Upper lobe of left lung (tissue), 6 donors: ENCODE results near the gene PCDHGB6. TPM values are rescaled to one million over a fixed set of nuclear protein-coding genes. Genes with fewer than 3 reads are reported as not detected.

ENCODE experiments used
- ATAC-seq, 2 donors: fragments of 200-7000 bp; cut with Tn5 transposase; one replicate each; pipeline ENCODE4 v1.9.1; 2022; ENCODE audit warnings: mild to moderate bottlenecking in 2 of 2, moderate library complexity in 2 of 2; ENCODE audit not compliant: low FRiP score in 2 of 2
- DNase-seq, 2 donors: peaks; one replicate each; pipeline ENCODE4 v3.0.0-alpha.2; 2019 to 2020
- H3K27ac ChIP-seq, 4 donors: fragments of 200-600 bp; sonication (generic); one replicate each; pipeline ENCODE4 v1.5.1; 2016 to 2019
- H3K27me3 ChIP-seq, 4 donors: fragments of 200-600 bp; sonication (generic); one replicate each; pipeline ENCODE4 v1.5.1; 2017 to 2019
- H3K36me3 ChIP-seq, 4 donors: fragments of 200-600 bp; sonication (generic); one replicate each; pipeline ENCODE4 v1.5.1; 2016 to 2019
- H3K4me1 ChIP-seq, 4 donors: fragments of 200-600 bp; sonication (generic); one replicate each; pipeline ENCODE4 v1.5.1; 2018 to 2019
- H3K4me3 ChIP-seq, 4 donors: fragments of 200-600 bp; sonication (generic); one replicate each; pipeline ENCODE4 v1.5.1; 2017 to 2019; ENCODE audit warnings: mild to moderate bottlenecking in 2 of 4, moderate library complexity in 1 of 4
- H3K9me3 ChIP-seq, 4 donors: fragments of 200-600 bp; sonication (generic); one replicate each; pipeline ENCODE4 v1.5.1; 2018 to 2019
- EP300 ChIP-seq, 4 donors: sonication (generic); formaldehyde crosslinking; IDR thresholded peaks; one replicate each; pipeline ENCODE4 v1.5.1; 2017; ENCODE audit warnings: antibody characterized with exemption in 4 of 4, control low read depth in 2 of 4
- POLR2A ChIP-seq, 4 donors: fragments of 450-650 bp; IDR thresholded peaks; one replicate each; pipeline ENCODE4 v1.5.1; 2016 to 2017; ENCODE audit warnings: antibody characterized with exemption in 4 of 4, mild to moderate bottlenecking in 2 of 4
- POLR2AphosphoS5 ChIP-seq, 2 donors: sonication (generic); formaldehyde crosslinking; IDR thresholded peaks; one replicate each; pipeline ENCODE4 v1.5.1; 2017; ENCODE audit warnings: antibody characterized with exemption in 2 of 2
- WGBS, 2 donors: methylation state at CpG; one replicate each; pipeline ENCODE4 v1.1.5; 2017 to 2018; 5-methylcytosine and 5-hydroxymethylcytosine counted together
- total RNA-seq, 6 donors: library from RNA; depleted of rRNA in 4 of 6; stranded (reverse); fragments of >200 nt in 4 of 6; gene quantifications; one replicate each; pipeline versions ENCODE4 v1.1.0 to v1.2.1, GENCODE V29; 2016 to 2021
- TF ChIP-seq, protein P1 (sequence below), 6 experiments: fragments of 450-650 bp in 4 of 6; fragments of 200-600 bp in 2 of 6; sonication (generic) in 2 of 6; IDR thresholded peaks; one replicate each; pipeline ENCODE4 v1.5.1; 2016 to 2019; ENCODE audit warnings: antibody characterized with exemption in 6 of 6
- donor health status: DM: no; HTN: no; CAD: no; lungs with moderate emphysema.
- donor health status: DM: no; HTN: yes; CAD: no; lungs with severe emphysema.

PCDHGB6 gene
- total RNA-seq, 6 donors from 2014 or later, result 3.2 to 7.4 (median 6.3) TPM

GRCh38 chr5:141441571-141442170, 33.9 kb downstream of the PCDHGB6 start:
- Histone ChIP-seq H3K36me3 (no peaks in the 10 kb centered on the region), H3K4me3 (no peak overlapping the region), H3K27ac (no peak overlapping the region), H3K4me1 (no peaks in the 10 kb centered on the region), H3K9me3 (peaks cover 4 to 64% (median 37%) of the 10 kb centered on the region in 4 donors), H3K27me3 (no peaks in the 10 kb centered on the region)
- no peak for ATAC-seq
- DNase-seq, result peak in 1 of 2 donors; percentile 71
- WGBS, 2 donors, result 58 to 67% methylated on average over 11 to 49 of the region's 50 CpGs
- TF ChIP-seq EP300 (IDR thresholded peaks at IDR 0.05) (no peak), POLR2AphosphoS5 (IDR thresholded peaks at IDR 0.05) (no peak), POLR2A (IDR thresholded peaks at IDR 0.05) (no peak)
- TF ChIP-seq, protein P1, sequence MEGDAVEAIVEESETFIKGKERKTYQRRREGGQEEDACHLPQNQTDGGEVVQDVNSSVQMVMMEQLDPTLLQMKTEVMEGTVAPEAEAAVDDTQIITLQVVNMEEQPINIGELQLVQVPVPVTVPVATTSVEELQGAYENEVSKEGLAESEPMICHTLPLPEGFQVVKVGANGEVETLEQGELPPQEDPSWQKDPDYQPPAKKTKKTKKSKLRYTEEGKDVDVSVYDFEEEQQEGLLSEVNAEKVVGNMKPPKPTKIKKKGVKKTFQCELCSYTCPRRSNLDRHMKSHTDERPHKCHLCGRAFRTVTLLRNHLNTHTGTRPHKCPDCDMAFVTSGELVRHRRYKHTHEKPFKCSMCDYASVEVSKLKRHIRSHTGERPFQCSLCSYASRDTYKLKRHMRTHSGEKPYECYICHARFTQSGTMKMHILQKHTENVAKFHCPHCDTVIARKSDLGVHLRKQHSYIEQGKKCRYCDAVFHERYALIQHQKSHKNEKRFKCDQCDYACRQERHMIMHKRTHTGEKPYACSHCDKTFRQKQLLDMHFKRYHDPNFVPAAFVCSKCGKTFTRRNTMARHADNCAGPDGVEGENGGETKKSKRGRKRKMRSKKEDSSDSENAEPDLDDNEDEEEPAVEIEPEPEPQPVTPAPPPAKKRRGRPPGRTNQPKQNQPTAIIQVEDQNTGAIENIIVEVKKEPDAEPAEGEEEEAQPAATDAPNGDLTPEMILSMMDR (IDR thresholded peaks at IDR 0.05), result no peak

Other genes with a start within 250 kb of the PCDHGB6 start
- 1 to 10 TPM in 5 of 6 donors, under 1 TPM in 1; 0.30 to 2.9 (median 1.8) TPM for gene PCDHB7, start 235.4 kb upstream of the PCDHGB6 start, total RNA-seq
- gene PCDHB8, start 230.2 kb upstream of the PCDHGB6 start, total RNA-seq, result 1 to 10 TPM in 1 of 6 donors, under 1 TPM in 3, not detected in 2; 0.83 to 2.1 (median 0.96) TPM
- 1 to 10 TPM; 1.6 to 4.9 (median 2.1) TPM for gene PCDHB16, start 225.6 kb upstream of the PCDHGB6 start, total RNA-seq
- 1 to 10 TPM in 4 of 6 donors, under 1 TPM in 2; 0.63 to 3.1 (median 1.2) TPM for gene PCDHB9, start 220.9 kb upstream of the PCDHGB6 start, total RNA-seq
- gene PCDHB10, start 215.7 kb upstream of the PCDHGB6 start, total RNA-seq, result 1 to 10 TPM; 1.0 to 2.2 (median 1.6) TPM
- gene PCDHB11, start 208.4 kb upstream of the PCDHGB6 start, total RNA-seq, result 1 to 10 TPM in 5 of 6 donors, under 1 TPM in 1; 0.78 to 3.4 (median 1.5) TPM
- gene PCDHB12, start 199.3 kb upstream of the PCDHGB6 start, total RNA-seq, result 1 to 10 TPM in 4 of 6 donors, under 1 TPM in 2; 0.39 to 6.3 (median 1.8) TPM
- 1 to 10 TPM; 1.2 to 3.1 (median 2.1) TPM for gene PCDHB13, start 194.1 kb upstream of the PCDHGB6 start, total RNA-seq
- gene PCDHB14, start 184.7 kb upstream of the PCDHGB6 start, total RNA-seq, result 1 to 10 TPM; 1.3 to 5.2 (median 2.7) TPM
- 1 to 10 TPM; 1.4 to 4.2 (median 2.6) TPM for gene PCDHB15, start 162.6 kb upstream of the PCDHGB6 start, total RNA-seq
- 1 to 10 TPM in 1 of 6 donors, under 1 TPM in 3, not detected in 2; 0.40 to 1.2 (median 0.55) TPM for gene SLC25A2, start 104.0 kb upstream of the PCDHGB6 start, total RNA-seq
- 10 to 100 TPM; 35.6 to 74.5 (median 39.8) TPM for gene TAF7, start 87.2 kb upstream of the PCDHGB6 start, total RNA-seq
- under 1 TPM in 4 of 6 donors, not detected in 2; 0.15 to 0.51 (median 0.24) TPM for gene PCDHGA1, start 77.5 kb upstream of the PCDHGB6 start, total RNA-seq
- gene PCDHGA2, start 69.3 kb upstream of the PCDHGB6 start, total RNA-seq, result 1 to 10 TPM; 1.6 to 4.3 (median 2.7) TPM
- gene PCDHGA3, start 64.2 kb upstream of the PCDHGB6 start, total RNA-seq, result 1 to 10 TPM in 4 of 6 donors, under 1 TPM in 2; 0.80 to 2.1 (median 1.7) TPM
- 1 to 10 TPM in 4 of 6 donors, under 1 TPM in 2; 0.76 to 6.3 (median 1.3) TPM for gene PCDHGB1, start 57.9 kb upstream of the PCDHGB6 start, total RNA-seq
- gene PCDHGA4, start 53.0 kb upstream of the PCDHGB6 start, total RNA-seq, result 1 to 10 TPM; 1.7 to 9.4 (median 2.8) TPM
- 10 to 100 TPM in 1 of 6 donors, 1 to 10 TPM in 5; 1.7 to 12.6 (median 2.7) TPM for gene PCDHGB2, start 48.0 kb upstream of the PCDHGB6 start, total RNA-seq
- 1 to 10 TPM in 5 of 6 donors, under 1 TPM in 1; 0.97 to 7.3 (median 2.0) TPM for gene PCDHGA5, start 43.9 kb upstream of the PCDHGB6 start, total RNA-seq
- gene PCDHGB3, start 37.8 kb upstream of the PCDHGB6 start, total RNA-seq, result 1 to 10 TPM; 1.2 to 6.3 (median 2.3) TPM
- gene PCDHGA6, start 34.1 kb upstream of the PCDHGB6 start, total RNA-seq, result 1 to 10 TPM; 1.7 to 7.3 (median 3.6) TPM
- gene PCDHGA7, start 25.3 kb upstream of the PCDHGB6 start, total RNA-seq, result 10 to 100 TPM in 1 of 6 donors, 1 to 10 TPM in 5; 1.2 to 13.6 (median 2.7) TPM
- 1 to 10 TPM; 2.4 to 6.5 (median 2.9) TPM for gene PCDHGB4, start 20.3 kb upstream of the PCDHGB6 start, total RNA-seq
- gene PCDHGA8, start 15.4 kb upstream of the PCDHGB6 start, total RNA-seq, result 1 to 10 TPM in 5 of 6 donors, under 1 TPM in 1; 0.66 to 8.4 (median 1.6) TPM
- gene PCDHGB5, start 10.1 kb upstream of the PCDHGB6 start, total RNA-seq, result 10 to 100 TPM in 1 of 6 donors, 1 to 10 TPM in 5; 6.2 to 11.8 (median 8.3) TPM
- 1 to 10 TPM; 2.4 to 8.4 (median 4.5) TPM for gene PCDHGA9, start 5.2 kb upstream of the PCDHGB6 start, total RNA-seq
- gene PCDHGA10, start 5.0 kb downstream of the PCDHGB6 start, total RNA-seq, result 10 to 100 TPM in 1 of 6 donors, 1 to 10 TPM in 5; 3.0 to 19.9 (median 4.3) TPM
- 10 to 100 TPM in 4 of 6 donors, 1 to 10 TPM in 2; 7.0 to 22.5 (median 12.7) TPM for gene PCDHGB7, start 9.7 kb downstream of the PCDHGB6 start, total RNA-seq
- 10 to 100 TPM in 1 of 6 donors, 1 to 10 TPM in 5; 2.0 to 16.8 (median 2.3) TPM for gene PCDHGA11, start 13.0 kb downstream of the PCDHGB6 start, total RNA-seq
- 10 to 100 TPM in 1 of 6 donors, 1 to 10 TPM in 5; 4.3 to 19.9 (median 5.7) TPM for gene PCDHGA12, start 22.5 kb downstream of the PCDHGB6 start, total RNA-seq
- gene PCDHGC3, start 67.9 kb downstream of the PCDHGB6 start, total RNA-seq, result 100 to 1,000 TPM in 1 of 6 donors, 10 to 100 TPM in 5; 26.4 to 116 (median 50.1) TPM
- 10 to 100 TPM in 1 of 6 donors, 1 to 10 TPM in 4, under 1 TPM in 1; 0.69 to 24.7 (median 1.8) TPM for gene PCDHGC4, start 77.0 kb downstream of the PCDHGB6 start, total RNA-seq
- gene PCDHGC5, start 81.1 kb downstream of the PCDHGB6 start, total RNA-seq, result 10 to 100 TPM in 1 of 6 donors, 1 to 10 TPM in 3, under 1 TPM in 2; 0.61 to 11.5 (median 1.4) TPM
- 100 to 1,000 TPM in 5 of 6 donors, 10 to 100 TPM in 1; 96.4 to 175 (median 133) TPM for gene DIAPH1, start 211.0 kb downstream of the PCDHGB6 start, total RNA-seq
- 10 to 100 TPM; 37.2 to 76.5 (median 47.6) TPM for gene HDAC3, start 228.8 kb downstream of the PCDHGB6 start, total RNA-seq
- gene RELL2, start 229.0 kb downstream of the PCDHGB6 start, total RNA-seq, result 1 to 10 TPM; 2.6 to 9.4 (median 6.5) TPM
- 100 to 1,000 TPM in 1 of 6 donors, 10 to 100 TPM in 5; 10.2 to 106 (median 32.7) TPM for gene FCHSD1, start 243.4 kb downstream of the PCDHGB6 start, total RNA-seq